HG02870 (cell line): ENCODE measurements around the gene STAMBP.
"Not testable (repeated sequence)": the region's sequence is repeated elsewhere in the genome, so short reads cannot be mapped to it uniquely, and the experiment has no call there.

Source experiments
- ATAC-seq: cut with Tn5 transposase; IDR thresholded peaks from one replicate; pipeline ENCODE4 v1.9.1; 2021; ENCODE audit warnings: mild to moderate bottlenecking, moderate library complexity; ENCODE audit not compliant: unreplicated experiment

STAMBP gene

GRCh38 chr2:73885406-73885805 is 56.6 kb downstream of the STAMBP start:
- no peak for ATAC-seq

GRCh38 chr2:73886357-73886756 is 57.6 kb downstream of the STAMBP start:
- ATAC-seq: no peak

GRCh38 chr2:73887596-73888353 is 59.0 kb downstream of the STAMBP start:
- ATAC-seq: not testable (repeated sequence)

- no peak for ATAC-seq
Observed at GRCh38 chr2:73888388-73888787, 59.6 kb downstream of the STAMBP start.

- no peak for ATAC-seq
Observed at GRCh38 chr2:73889206-73889605, 60.4 kb downstream of the STAMBP start.

GRCh38 chr2:73890301-73891092 is 61.7 kb downstream of the STAMBP start:
- no peak for ATAC-seq

- no peak for ATAC-seq
Observed at GRCh38 chr2:73891276-73891901, 62.6 kb downstream of the STAMBP start.

- ATAC-seq: no peak
Observed at GRCh38 chr2:73892631-73893329, 64.0 kb downstream of the STAMBP start, which contains the start of gene ACTG2. Gene ACTG2, plus strand, starts transcription at chr2:73893008. Its CDS starts 8,304 bp downstream, at chr2:73901312.

GRCh38 chr2:73893764-73894474 is 65.2 kb downstream of the STAMBP start:
- no peak for ATAC-seq

- ATAC-seq: no peak
Observed at GRCh38 chr2:73894475-73894850, 65.7 kb downstream of the STAMBP start.

GRCh38 chr2:73894877-73895276 is 66.1 kb downstream of the STAMBP start:
- no peak for ATAC-seq

- no peak for ATAC-seq
Observed at GRCh38 chr2:73895473-73895872, 66.7 kb downstream of the STAMBP start.

- peak; percentile 62 for ATAC-seq
Observed at GRCh38 chr2:73896362-73897239, 67.8 kb downstream of the STAMBP start.

GRCh38 chr2:73897240-73897583 is 68.5 kb downstream of the STAMBP start:
- no peak for ATAC-seq

GRCh38 chr2:73897934-73898333 is 69.2 kb downstream of the STAMBP start:
- no peak for ATAC-seq

- no peak for ATAC-seq
Observed at GRCh38 chr2:73899801-73900336, 71.1 kb downstream of the STAMBP start.

GRCh38 chr2:73901143-73901542 is 72.4 kb downstream of the STAMBP start:
- no peak for ATAC-seq

GRCh38 chr2:73902284-73902683 is 73.5 kb downstream of the STAMBP start:
- ATAC-seq: no peak

GRCh38 chr2:73903313-73903712 is 74.6 kb downstream of the STAMBP start:
- no peak for ATAC-seq
